Measurements from ENCODE around the gene AQP12B. TPM values are rescaled to one million over a fixed set of nuclear protein-coding genes. Genes with fewer than 3 reads are reported as not detected.

Gene AQP12B
- total RNA-seq, 1 experiment from 2014 or later = not detected

- H3K27ac Mint-ChIP-seq = no peak overlapping the region
- peaks cover 0 to 10% of the 10 kb centered on the region in 2 experiments; a peak in 3 of 4 replicates for H3K4me1 Mint-ChIP-seq
- H3K4me3 Mint-ChIP-seq = no peak overlapping the region
- no peaks in the 10 kb centered on the region for H3K79me2 ChIP-seq (ENCODE audit: insufficient read depth, low read length)
- no peaks in the 10 kb centered on the region for H3K23me2 ChIP-seq (ENCODE audit: insufficient read length, low read depth, low read length, poor library complexity, severe bottlenecking)
- no peak overlapping the region for H2AK5ac ChIP-seq (ENCODE audit: insufficient read length, low read length)
- H3K27me3 Mint-ChIP-seq (ENCODE audit: low read depth) = peaks cover 4% of the 10 kb centered on the region
- no peak overlapping the region for H3K56ac ChIP-seq (ENCODE audit: insufficient read length, low read depth, low read length)
- no peak overlapping the region for H3K14ac ChIP-seq (ENCODE audit: insufficient read depth, low read length)
- no peak overlapping the region for H2BK20ac ChIP-seq (ENCODE audit: low read depth, low read length, poor library complexity, severe bottlenecking)
- no peak overlapping the region for H2AFZ ChIP-seq (ENCODE audit: low read length)
- peaks cover 6 to 10% (median 6%) of the 10 kb centered on the region in 3 experiments; a peak in 6 of 7 replicates for H3K36me3 Mint-ChIP-seq (ENCODE audit: insufficient read depth in 1 of 3, low read depth in 3 of 3)
- H3K9me3 Mint-ChIP-seq = no peaks in the 10 kb centered on the region; a peak in 2 of 5 replicates
- H3K27me3 ChIP-seq (ENCODE audit: insufficient read depth, low read length) = no peaks in the 10 kb centered on the region
- no peak overlapping the region for H3K27ac ChIP-seq (ENCODE audit: insufficient read length, low read depth, low read length)
- no peak overlapping the region for H2BK15ac ChIP-seq (ENCODE audit: low read depth, low read length)
- no peak overlapping the region for H2BK120ac ChIP-seq (ENCODE audit: low read depth, low read length, poor library complexity, severe bottlenecking)
- H4K91ac ChIP-seq (ENCODE audit: insufficient read length, low read depth, low read length) = no peak overlapping the region
- no CpG with 5 or more reads among the region's 5 CpGs for WGBS (ENCODE audit: extremely low coverage, insufficient read length, low lambda C conversion rate)
- H3K18ac ChIP-seq (ENCODE audit: insufficient read length, low read depth, low read length) = no peak overlapping the region
- H4K5ac ChIP-seq (ENCODE audit: insufficient read length, low read depth, low read length) = no peak overlapping the region
- no peak overlapping the region for H3K4me2 ChIP-seq (ENCODE audit: insufficient read depth, insufficient read length, low read length)
- DNase-seq = no peak
- H3K9me3 ChIP-seq (ENCODE audit: control insufficient read depth, low read depth, low read length) = no peaks in the 10 kb centered on the region
- no peak overlapping the region for H2BK5ac ChIP-seq (ENCODE audit: insufficient read length, low read length)
- no peak overlapping the region for H4K8ac ChIP-seq (replicated peaks; ENCODE audit: insufficient read length, low read depth, low read length)
- H4K20me1 ChIP-seq (ENCODE audit: control insufficient read depth, insufficient read depth, insufficient read length) = peaks cover 4% of the 10 kb centered on the region
- H3K4me1 ChIP-seq (ENCODE audit: insufficient read depth, low read length) = no peaks in the 10 kb centered on the region
- no peaks in the 10 kb centered on the region for H3K79me1 ChIP-seq (ENCODE audit: insufficient read depth, low read depth, low read length, poor library complexity, severe bottlenecking)
- no peak overlapping the region for H3T11ph ChIP-seq (ENCODE audit: low read length)
- no peak for TF ChIP-seq CTCF (conservative IDR thresholded peaks at IDR 0.05)
- no peak overlapping the region for H2BK12ac ChIP-seq (ENCODE audit: insufficient read length, low read depth, low read length)
- H3K4ac ChIP-seq (ENCODE audit: low read depth, low read length) = no peak overlapping the region
- H3K9ac ChIP-seq (ENCODE audit: extremely low read depth, insufficient read length, low read length) = no peak overlapping the region
- no peak overlapping the region for H3K23ac ChIP-seq (ENCODE audit: insufficient read length, low read depth, low read length)
Observed at GRCh38 chr2:240711701-240712100, 29.0 kb upstream of the AQP12B start.
